HUES48 (cell line): ENCODE measurements around the gene CD81.
A peak's percentile ranks its signal among the peaks of the same experiment; 100 is the strongest.

Experiments
- H3K27ac ChIP-seq: one replicate; pipeline ENCODE4 v1.7.0; 2013; ENCODE audit warnings: low read depth, low read length, inconsistent platforms
- H3K27me3 ChIP-seq: 2 replicates; pipeline ENCODE4 v1.6.1; 2013; ENCODE audit warnings: mild to moderate bottlenecking, low read length; ENCODE audit not compliant: control insufficient read depth, insufficient read depth
- H3K36me3 ChIP-seq: 2 replicates; pipeline ENCODE4 v1.6.1; 2013; ENCODE audit warnings: low read length; ENCODE audit not compliant: control insufficient read depth, insufficient read depth
- H3K4me1 ChIP-seq: 2 replicates; pipeline ENCODE4 v1.6.1; 2013; ENCODE audit warnings: mild to moderate bottlenecking, low read length; ENCODE audit not compliant: control insufficient read depth, insufficient read depth
- H3K4me3 ChIP-seq: 2 replicates; pipeline ENCODE4 v1.5.1; 2013; ENCODE audit warnings: mild to moderate bottlenecking, low read depth, low read length
- H3K9ac ChIP-seq: 2 replicates; pipeline ENCODE4 v1.6.1; 2013; ENCODE audit warnings: mild to moderate bottlenecking, low read depth, low read length, moderate library complexity
- H3K9me3 ChIP-seq: 2 replicates; pipeline ENCODE4 v1.6.1; 2013; ENCODE audit warnings: low read length; ENCODE audit not compliant: control insufficient read depth, insufficient read depth

CD81 gene

GRCh38 chr11:2366733-2367132 is 10.4 kb upstream of the CD81 start:
- Histone ChIP-seq H3K9ac (no peak overlapping the region), H3K4me3 (no peak overlapping the region), H3K4me1 (no peaks in the 10 kb centered on the region), H3K9me3 (no peaks in the 10 kb centered on the region), H3K27me3 (no peaks in the 10 kb centered on the region), H3K36me3 (no peaks in the 10 kb centered on the region), H3K27ac (no peak overlapping the region)

GRCh38 chr11:2367266-2368160 is 9.6 kb upstream of the CD81 start:
- no peaks in the 10 kb centered on the region for H3K27me3 ChIP-seq
- no peaks in the 10 kb centered on the region for H3K9me3 ChIP-seq
- no peaks in the 10 kb centered on the region for H3K4me1 ChIP-seq
- no peak overlapping the region for H3K9ac ChIP-seq
- H3K36me3 ChIP-seq, result no peaks in the 10 kb centered on the region
- no peak overlapping the region for H3K4me3 ChIP-seq
- H3K27ac ChIP-seq, result no peak overlapping the region

GRCh38 chr11:2368178-2368850 is 8.8 kb upstream of the CD81 start:
- Histone ChIP-seq H3K9ac (no peak overlapping the region), H3K4me1 (no peaks in the 10 kb centered on the region)

GRCh38 chr11:2368851-2369180 is 8.3 kb upstream of the CD81 start:
- Histone ChIP-seq H3K4me3 (no peak overlapping the region), H3K9me3 (no peaks in the 10 kb centered on the region), H3K9ac (no peak overlapping the region), H3K4me1 (no peaks in the 10 kb centered on the region), H3K27ac (no peak overlapping the region), H3K27me3 (no peaks in the 10 kb centered on the region), H3K36me3 (no peaks in the 10 kb centered on the region)

More at GRCh38 chr11:2368178-2368850, 8.8 kb upstream of the CD81 start:
- Histone ChIP-seq H3K27ac (no peak overlapping the region), H3K27me3 (no peaks in the 10 kb centered on the region), H3K4me3 (no peak overlapping the region), H3K9me3 (no peaks in the 10 kb centered on the region), H3K36me3 (no peaks in the 10 kb centered on the region)

GRCh38 chr11:2369320-2369719 is 7.8 kb upstream of the CD81 start:
- Histone ChIP-seq H3K4me3 (no peak overlapping the region), H3K36me3 (no peaks in the 10 kb centered on the region), H3K9ac (no peak overlapping the region), H3K4me1 (no peaks in the 10 kb centered on the region), H3K27ac (no peak overlapping the region), H3K9me3 (no peaks in the 10 kb centered on the region), H3K27me3 (no peaks in the 10 kb centered on the region)

GRCh38 chr11:2369896-2370295 is 7.2 kb upstream of the CD81 start:
- H3K27me3 ChIP-seq, result no peaks in the 10 kb centered on the region
- no peaks in the 10 kb centered on the region for H3K4me1 ChIP-seq
- H3K36me3 ChIP-seq, result no peaks in the 10 kb centered on the region
- no peak overlapping the region for H3K27ac ChIP-seq
- H3K9ac ChIP-seq, result no peak overlapping the region
- no peaks in the 10 kb centered on the region for H3K9me3 ChIP-seq
- no peak overlapping the region for H3K4me3 ChIP-seq

- Histone ChIP-seq H3K9me3 (no peaks in the 10 kb centered on the region), H3K27me3 (no peaks in the 10 kb centered on the region), H3K4me3 (no peak overlapping the region), H3K9ac (no peak overlapping the region), H3K27ac (no peak overlapping the region), H3K36me3 (no peaks in the 10 kb centered on the region), H3K4me1 (peaks cover 5% of the 10 kb centered on the region; the same call in 1 of the 2 replicates)
These were observed 2.5 kb upstream of the CD81 start for GRCh38 chr11:2374456-2375201.

- peaks cover 5% of the 10 kb centered on the region; the same call in 1 of the 2 replicates for H3K4me1 ChIP-seq
- H3K27ac ChIP-seq, result no peak overlapping the region
- H3K27me3 ChIP-seq, result no peaks in the 10 kb centered on the region
- no peak overlapping the region for H3K9ac ChIP-seq
- no peaks in the 10 kb centered on the region for H3K9me3 ChIP-seq
- no peaks in the 10 kb centered on the region for H3K36me3 ChIP-seq
- no peak overlapping the region for H3K4me3 ChIP-seq
These were observed 1.7 kb upstream of the CD81 start for GRCh38 chr11:2375341-2375853.

- H3K27me3 ChIP-seq, result no peaks in the 10 kb centered on the region
- H3K4me1 ChIP-seq, result peaks cover 5% of the 10 kb centered on the region; the same call in 1 of the 2 replicates
- H3K9me3 ChIP-seq, result no peaks in the 10 kb centered on the region
- H3K27ac ChIP-seq, result no peak overlapping the region
- no peak overlapping the region for H3K9ac ChIP-seq
- no peaks in the 10 kb centered on the region for H3K36me3 ChIP-seq
- H3K4me3 ChIP-seq, result no peak overlapping the region
These were observed 1.1 kb upstream of the CD81 start for GRCh38 chr11:2375964-2376551.

- peaks cover 5% of the 10 kb centered on the region; the same call in 1 of the 2 replicates for H3K4me1 ChIP-seq
- peak overlapping the region; percentile 96 for H3K4me3 ChIP-seq
- no peaks in the 10 kb centered on the region for H3K36me3 ChIP-seq
- peak overlapping the region; percentile 58 for H3K27ac ChIP-seq
- peak overlapping the region; percentile 78 for H3K9ac ChIP-seq
- no peaks in the 10 kb centered on the region for H3K9me3 ChIP-seq
- no peaks in the 10 kb centered on the region for H3K27me3 ChIP-seq
These were observed 667 bp downstream of the CD81 start for GRCh38 chr11:2377511-2378443.
